ENCODE measurements around the gene MAPK8IP3.
A peak's percentile ranks its signal among the peaks of the same experiment; 100 is the strongest.

Gene MAPK8IP3

GRCh38 chr16:1712791-1713261, 6.8 kb downstream of the MAPK8IP3 start:
- H2BK12ac ChIP-seq (ENCODE audit: low read length), result no peak overlapping the region
- H3K79me2 ChIP-seq (ENCODE audit: control insufficient read depth, insufficient read depth, low read length, poor library complexity), result no peaks in the 10 kb centered on the region
- no peak overlapping the region for H4K12ac ChIP-seq (ENCODE audit: low read depth, low read length)
- no peak overlapping the region for H2BK5ac ChIP-seq (ENCODE audit: low read depth, low read length, poor library complexity)
- peak in 1 of 2 donors; percentile 47 for DNase-seq
- H3K14ac ChIP-seq (ENCODE audit: low read length), result no peak overlapping the region
- no peaks in the 10 kb centered on the region for H3K79me1 ChIP-seq (ENCODE audit: low read length)
- H3K9me3 ChIP-seq (ENCODE audit: insufficient read depth, low read depth, low read length), result peaks cover 2% of the 10 kb centered on the region
- H3K4me1 ChIP-seq (ENCODE audit: control insufficient read depth in 1 of 2, insufficient read depth in 2 of 2, low read length in 2 of 2), result peaks cover 0 to 2% of the 10 kb centered on the region in 2 experiments
- no peak overlapping the region for H4K91ac ChIP-seq (ENCODE audit: low read depth, low read length)
- no peak overlapping the region for H3K4ac ChIP-seq (ENCODE audit: low read depth, low read length)
- no peak overlapping the region for H3K4me3 ChIP-seq (ENCODE audit: low read depth, low read length)
- H3K18ac ChIP-seq (ENCODE audit: low read length), result no peak overlapping the region
- H2AFZ ChIP-seq (ENCODE audit: insufficient read depth, low read length, poor library complexity), result no peak overlapping the region
- H2AK5ac ChIP-seq (ENCODE audit: low read length), result no peak overlapping the region
- no peak overlapping the region for H3K4me2 ChIP-seq (ENCODE audit: low read length)
- H2BK120ac ChIP-seq (ENCODE audit: insufficient read depth, low read length, poor library complexity), result no peak overlapping the region
- WGBS (ENCODE audit: extremely low coverage, insufficient coverage, insufficient read length), result no CpG with 5 or more reads among the region's 14 CpGs
- no peak overlapping the region for H3K23ac ChIP-seq (ENCODE audit: low read length)
- H4K8ac ChIP-seq (ENCODE audit: low read depth, low read length), result no peak overlapping the region
- no peaks in the 10 kb centered on the region for H3K27me3 ChIP-seq (ENCODE audit: insufficient read depth, low read length)
- no peak overlapping the region for H3K27ac ChIP-seq (ENCODE audit: low read depth, low read length)
- peaks cover 0 to 3% of the 10 kb centered on the region in 2 experiments for H3K36me3 ChIP-seq (ENCODE audit: control insufficient read depth in 1 of 2, insufficient read depth in 2 of 2, low read length in 2 of 2)
- H3K9ac ChIP-seq (ENCODE audit: low read length), result no peak overlapping the region

- no peak overlapping the region for H3K4me2 ChIP-seq (ENCODE audit: low read length)
- H3K4me1 ChIP-seq (ENCODE audit: control insufficient read depth in 1 of 2, insufficient read depth in 2 of 2, low read length in 2 of 2), result peaks cover 0 to 2% of the 10 kb centered on the region in 2 experiments
- no peak overlapping the region for H2AFZ ChIP-seq (ENCODE audit: insufficient read depth, low read length, poor library complexity)
- no peak overlapping the region for H3K27ac ChIP-seq (ENCODE audit: low read depth, low read length)
- H3K9me3 ChIP-seq (ENCODE audit: insufficient read depth, low read depth, low read length), result peaks cover 2% of the 10 kb centered on the region
- H3K79me2 ChIP-seq (ENCODE audit: control insufficient read depth, insufficient read depth, low read length, poor library complexity), result no peaks in the 10 kb centered on the region
- H3K14ac ChIP-seq (ENCODE audit: low read length), result no peak overlapping the region
- no peak overlapping the region for H3K9ac ChIP-seq (ENCODE audit: low read length)
- no peak overlapping the region for H4K91ac ChIP-seq (ENCODE audit: low read depth, low read length)
- no peak overlapping the region for H3K4me3 ChIP-seq (ENCODE audit: low read depth, low read length)
- no peak overlapping the region for H3K23ac ChIP-seq (ENCODE audit: low read length)
- H3K18ac ChIP-seq (ENCODE audit: low read length), result no peak overlapping the region
- H4K12ac ChIP-seq (ENCODE audit: low read depth, low read length), result no peak overlapping the region
- WGBS (ENCODE audit: extremely low coverage, insufficient coverage, insufficient read length), result no CpG with 5 or more reads among the region's 7 CpGs
- H2BK120ac ChIP-seq (ENCODE audit: insufficient read depth, low read length, poor library complexity), result no peak overlapping the region
- no peaks in the 10 kb centered on the region for H3K27me3 ChIP-seq (ENCODE audit: insufficient read depth, low read length)
- no peak for DNase-seq
- H3K79me1 ChIP-seq (ENCODE audit: low read length), result no peaks in the 10 kb centered on the region
- H3K4ac ChIP-seq (ENCODE audit: low read depth, low read length), result no peak overlapping the region
- H3K36me3 ChIP-seq (ENCODE audit: control insufficient read depth in 1 of 2, insufficient read depth in 2 of 2, low read length in 2 of 2), result peaks cover 0 to 2% of the 10 kb centered on the region in 2 experiments
- no peak overlapping the region for H2BK12ac ChIP-seq (ENCODE audit: low read length)
- no peak overlapping the region for H2BK5ac ChIP-seq (ENCODE audit: low read depth, low read length, poor library complexity)
- H4K8ac ChIP-seq (ENCODE audit: low read depth, low read length), result no peak overlapping the region
- no peak overlapping the region for H2AK5ac ChIP-seq (ENCODE audit: low read length)
These were observed 7.3 kb downstream of the MAPK8IP3 start for GRCh38 chr16:1713331-1713730.

GRCh38 chr16:1713933-1714332, 7.9 kb downstream of the MAPK8IP3 start:
- Histone ChIP-seq H3K14ac (ENCODE audit: low read length) (no peak overlapping the region), H3K4ac (ENCODE audit: low read depth, low read length) (no peak overlapping the region), H2BK5ac (ENCODE audit: low read depth, low read length, poor library complexity) (no peak overlapping the region), H2AK5ac (ENCODE audit: low read length) (no peak overlapping the region), H3K4me2 (ENCODE audit: low read length) (no peak overlapping the region), H3K79me2 (ENCODE audit: control insufficient read depth, insufficient read depth, low read length, poor library complexity) (no peaks in the 10 kb centered on the region), H4K12ac (ENCODE audit: low read depth, low read length) (no peak overlapping the region), H3K9ac (ENCODE audit: low read length) (no peak overlapping the region), H4K8ac (ENCODE audit: low read depth, low read length) (no peak overlapping the region), H4K91ac (ENCODE audit: low read depth, low read length) (no peak overlapping the region), H2BK12ac (ENCODE audit: low read length) (no peak overlapping the region), H3K27me3 (ENCODE audit: insufficient read depth, low read length) (no peaks in the 10 kb centered on the region), H2AFZ (ENCODE audit: insufficient read depth, low read length, poor library complexity) (no peak overlapping the region), H3K79me1 (ENCODE audit: low read length) (no peaks in the 10 kb centered on the region), H2BK120ac (ENCODE audit: insufficient read depth, low read length, poor library complexity) (no peak overlapping the region), H3K23ac (ENCODE audit: low read length) (no peak overlapping the region), H3K18ac (ENCODE audit: low read length) (no peak overlapping the region), H3K27ac (ENCODE audit: low read depth, low read length) (no peak overlapping the region), H3K4me3 (ENCODE audit: low read depth, low read length) (no peak overlapping the region), H3K36me3 (ENCODE audit: control insufficient read depth in 1 of 2, insufficient read depth in 2 of 2, low read length in 2 of 2) (no peaks in the 10 kb centered on the region), H3K4me1 (ENCODE audit: control insufficient read depth in 1 of 2, insufficient read depth in 2 of 2, low read length in 2 of 2) (peaks cover 0 to 2% of the 10 kb centered on the region in 2 experiments), H3K9me3 (ENCODE audit: insufficient read depth, low read depth, low read length) (peaks cover 2% of the 10 kb centered on the region)
- WGBS (ENCODE audit: extremely low coverage, insufficient coverage, insufficient read length), result no CpG with 5 or more reads among the region's 14 CpGs
- no peak for DNase-seq

DNA sequence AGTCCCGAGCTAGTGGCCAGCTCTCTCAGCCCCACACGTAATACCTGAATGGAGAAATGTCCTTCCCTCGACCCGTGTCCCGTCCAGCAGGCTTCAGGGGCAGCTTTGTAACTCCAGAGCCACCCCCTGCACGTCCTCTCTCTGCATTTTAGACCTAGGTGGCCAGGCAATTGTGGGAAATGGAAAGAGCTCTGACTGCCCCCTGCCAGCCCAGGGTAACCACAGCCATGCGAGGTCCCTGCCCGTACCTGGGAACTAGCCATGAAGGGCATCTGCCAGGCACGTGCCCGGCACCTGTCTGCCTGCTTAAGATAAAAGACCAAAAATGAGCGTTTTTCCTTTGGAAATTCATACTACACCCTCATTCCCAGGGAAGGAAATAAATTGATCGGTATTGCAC, 9.2 kb downstream of the MAPK8IP3 start:
- Histone ChIP-seq H3K4me3 (ENCODE audit: low read depth, low read length) (no peak overlapping the region), H3K18ac (ENCODE audit: low read length) (no peak overlapping the region), H3K9ac (ENCODE audit: low read length) (no peak overlapping the region), H3K14ac (ENCODE audit: low read length) (no peak overlapping the region), H4K12ac (ENCODE audit: low read depth, low read length) (no peak overlapping the region), H4K91ac (ENCODE audit: low read depth, low read length) (no peak overlapping the region), H2BK12ac (ENCODE audit: low read length) (no peak overlapping the region), H3K4ac (ENCODE audit: low read depth, low read length) (no peak overlapping the region), H3K27ac (ENCODE audit: low read depth, low read length) (no peak overlapping the region), H4K8ac (ENCODE audit: low read depth, low read length) (no peak overlapping the region), H2BK5ac (ENCODE audit: low read depth, low read length, poor library complexity) (no peak overlapping the region), H2AFZ (ENCODE audit: insufficient read depth, low read length, poor library complexity) (no peak overlapping the region), H2BK120ac (ENCODE audit: insufficient read depth, low read length, poor library complexity) (no peak overlapping the region), H2AK5ac (ENCODE audit: low read length) (no peak overlapping the region), H3K27me3 (ENCODE audit: insufficient read depth, low read length) (no peaks in the 10 kb centered on the region), H3K4me1 (ENCODE audit: control insufficient read depth in 1 of 2, insufficient read depth in 2 of 2, low read length in 2 of 2) (peaks cover 0 to 2% of the 10 kb centered on the region in 2 experiments), H3K36me3 (ENCODE audit: control insufficient read depth in 1 of 2, insufficient read depth in 2 of 2, low read length in 2 of 2) (no peaks in the 10 kb centered on the region), H3K79me1 (ENCODE audit: low read length) (no peaks in the 10 kb centered on the region), H3K23ac (ENCODE audit: low read length) (no peak overlapping the region), H3K4me2 (ENCODE audit: low read length) (no peak overlapping the region), H3K9me3 (ENCODE audit: insufficient read depth, low read depth, low read length) (peaks cover 2% of the 10 kb centered on the region), H3K79me2 (ENCODE audit: control insufficient read depth, insufficient read depth, low read length, poor library complexity) (no peaks in the 10 kb centered on the region)
- WGBS (ENCODE audit: extremely low coverage, insufficient coverage, insufficient read length), result no CpG with 5 or more reads among the region's 12 CpGs
- no peak for DNase-seq

Measured in trophoblast cell (in vitro differentiated cells and primary cell).